Ovary (tissue), 9 donors: Measurements from ENCODE around the gene GREB1L. TPM values are rescaled to one million over a fixed set of nuclear protein-coding genes. Genes with fewer than 3 reads are reported as not detected.
"Not testable (repeated sequence)": the region's sequence is repeated elsewhere in the genome, so short reads cannot be mapped to it uniquely, and the experiment has no call there.

Experiments used
- DNase-seq, 5 donors: peaks; one replicate each; pipeline ENCODE4 v3.0.0-alpha.2; 2019 to 2020
- H3K27ac ChIP-seq, 2 donors: fragments of 200-600 bp; one replicate each; pipeline versions ENCODE4 v1.5.1 to v1.8.0; 2019 to 2022
- H3K27me3 ChIP-seq: fragments of 200-600 bp; one replicate; pipeline ENCODE4 v1.8.0; 2022
- H3K36me3 ChIP-seq: fragments of 200-600 bp; sonication (generic); one replicate; pipeline ENCODE4 v1.5.1; 2019
- H3K4me1 ChIP-seq: one replicate; pipeline ENCODE4 v1.8.1; 2013; ENCODE audit warnings: mild to moderate bottlenecking, moderate library complexity; ENCODE audit not compliant: insufficient read depth
- H3K4me3 ChIP-seq: fragments of 200-600 bp; sonication (generic); one replicate; pipeline ENCODE4 v1.5.1; 2017
- H3K9me3 ChIP-seq, 2 donors: fragments of 200-600 bp in 1 of 2; sonication (generic) in 1 of 2; one replicate each; pipeline versions ENCODE4 v1.5.1 to v1.8.1; 2013 to 2019; ENCODE audit warnings: mild to moderate bottlenecking in 1 of 2, moderate library complexity in 1 of 2
- EP300 ChIP-seq: sonication (generic); formaldehyde crosslinking; IDR thresholded peaks from one replicate; pipeline ENCODE4 v1.6.1; 2017; ENCODE audit warnings: antibody characterized with exemption
- POLR2A ChIP-seq: fragments of 450-650 bp; IDR thresholded peaks from one replicate; pipeline ENCODE4 v1.6.1; 2017; ENCODE audit warnings: antibody characterized with exemption, mild to moderate bottlenecking, moderate library complexity
- WGBS, 3 donors: extraction: QIAGEN DNeasy Blood & Tissue Kit in 1 of 3; methylation state at CpG; one replicate each; pipeline versions ENCODE4 v1.1.5 to v1.1.7; 2013 to 2017; 5-methylcytosine and 5-hydroxymethylcytosine counted together
- intact Hi-C, 4 donors: fragments of 100-400 bp; cut with DNase I; formaldehyde crosslinking; loops; one replicate each; pipeline versions ENCODE4 v1.11.0 to v1.15.1; 2022 to 2023
- polyA plus RNA-seq, 2 donors: library from polyadenylated mRNA; stranded (reverse); fragments of 200-250 nt in 1 of 2; fragments of 350-450 nt in 1 of 2; fragmentation: Illumina TruSeq in 1 of 2; extraction: RNeasy Lipid Tissue Mini Kit (QIAGEN cat#74804) in 1 of 2; gene quantifications; one replicate each; pipeline ENCODE4 v1.2.3, GENCODE V29; 2013 to 2014
- total RNA-seq, 7 donors: library from RNA; depleted of rRNA in 2 of 7; stranded (reverse); fragments of >200 nt in 2 of 7; fragmentation: NEBNext Ultra II Directional in 3 of 7; extraction: Animal tissue kit (Norgen Biotek cat#: 25700) in 3 of 7; gene quantifications; one replicate each; pipeline versions ENCODE4 v1.1.0 to v1.2.4, GENCODE V29; 2016 to 2023
- TF ChIP-seq, protein P1 (sequence below), 3 donors: fragments of 450-650 bp in 2 of 3; fragments of 200-600 bp in 1 of 3; IDR thresholded peaks; one replicate each; pipeline versions ENCODE4 v1.5.1 to v1.8.0; 2016 to 2022; ENCODE audit warnings: antibody characterized with exemption in 3 of 3, mild to moderate bottlenecking in 1 of 3
- donor health status: DM: no; HTN: no; CAD: no; lungs with moderate emphysema.
- donor health status: DM: no; HTN: no; CAD: no.
- donor health status: Bipolar disorder and iron deficiency.
- donor health status: DM: yes; HTN: yes; CAD: no.
- donor health status: DM: no; HTN: no; CAD: no.
- donor health status: DM: yes; HTN: yes; CAD: no.

GREB1L gene
- total and polyA plus RNA-seq, 9 donors: 2.4 to 22.8 (median 10.4) TPM

GRCh38 chr18:21313576-21313975, 71.5 kb downstream of the GREB1L start:
- intact Hi-C loops: loop anchor here in 1 of 4 donors (10.0 kb wide), 1 partner anchor 49 kb away; no protein-coding TSS in a partner anchor
- Histone ChIP-seq H3K4me3 (no peak overlapping the region), H3K27me3 (no peaks in the 10 kb centered on the region), H3K27ac (no peak overlapping the region), H3K36me3 (no peaks in the 10 kb centered on the region), H3K9me3 (no peaks in the 10 kb centered on the region), H3K4me1 (peaks cover 3% of the 10 kb centered on the region)
- 9 to 20% (median 14%) methylated on average over 1 of the region's 1 CpG for WGBS, 3 donors
- DNase-seq: no peak
- no peak for TF ChIP-seq EP300
- TF ChIP-seq POLR2A: no peak
- TF ChIP-seq, protein P1, sequence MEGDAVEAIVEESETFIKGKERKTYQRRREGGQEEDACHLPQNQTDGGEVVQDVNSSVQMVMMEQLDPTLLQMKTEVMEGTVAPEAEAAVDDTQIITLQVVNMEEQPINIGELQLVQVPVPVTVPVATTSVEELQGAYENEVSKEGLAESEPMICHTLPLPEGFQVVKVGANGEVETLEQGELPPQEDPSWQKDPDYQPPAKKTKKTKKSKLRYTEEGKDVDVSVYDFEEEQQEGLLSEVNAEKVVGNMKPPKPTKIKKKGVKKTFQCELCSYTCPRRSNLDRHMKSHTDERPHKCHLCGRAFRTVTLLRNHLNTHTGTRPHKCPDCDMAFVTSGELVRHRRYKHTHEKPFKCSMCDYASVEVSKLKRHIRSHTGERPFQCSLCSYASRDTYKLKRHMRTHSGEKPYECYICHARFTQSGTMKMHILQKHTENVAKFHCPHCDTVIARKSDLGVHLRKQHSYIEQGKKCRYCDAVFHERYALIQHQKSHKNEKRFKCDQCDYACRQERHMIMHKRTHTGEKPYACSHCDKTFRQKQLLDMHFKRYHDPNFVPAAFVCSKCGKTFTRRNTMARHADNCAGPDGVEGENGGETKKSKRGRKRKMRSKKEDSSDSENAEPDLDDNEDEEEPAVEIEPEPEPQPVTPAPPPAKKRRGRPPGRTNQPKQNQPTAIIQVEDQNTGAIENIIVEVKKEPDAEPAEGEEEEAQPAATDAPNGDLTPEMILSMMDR (IDR thresholded peaks at IDR 0.05): no peak

GRCh38 chr18:21314724-21315123, 72.7 kb downstream of the GREB1L start:
- DNase-seq: no peak
- Histone ChIP-seq H3K27ac (no peak overlapping the region), H3K4me1 (peaks cover 5% of the 10 kb centered on the region), H3K4me3 (no peak overlapping the region), H3K27me3 (no peaks in the 10 kb centered on the region), H3K36me3 (no peaks in the 10 kb centered on the region), H3K9me3 (no peaks in the 10 kb centered on the region)
- intact Hi-C loops: loop anchor here in 1 of 4 donors (10.0 kb wide), 1 partner anchor 50 kb away; no protein-coding TSS in a partner anchor
- TF ChIP-seq EP300 (no peak), POLR2A (no peak)
- TF ChIP-seq, protein P1 (IDR thresholded peaks at IDR 0.05): no peak

- WGBS, 3 donors: 94 to 98% (median 94%) methylated on average over 5 of the region's 5 CpGs
- not testable (repeated sequence) for H3K27ac ChIP-seq, H3K4me1 ChIP-seq, H3K9me3 ChIP-seq, DNase-seq, H3K27me3 ChIP-seq, H3K4me3 ChIP-seq, H3K36me3 ChIP-seq
- intact Hi-C loops: loop anchor here in 1 of 4 donors (10.0 kb wide), 1 partner anchor 50 kb away; no protein-coding TSS in a partner anchor
Observed at GRCh38 chr18:21315126-21315525, 73.1 kb downstream of the GREB1L start.

DNA sequence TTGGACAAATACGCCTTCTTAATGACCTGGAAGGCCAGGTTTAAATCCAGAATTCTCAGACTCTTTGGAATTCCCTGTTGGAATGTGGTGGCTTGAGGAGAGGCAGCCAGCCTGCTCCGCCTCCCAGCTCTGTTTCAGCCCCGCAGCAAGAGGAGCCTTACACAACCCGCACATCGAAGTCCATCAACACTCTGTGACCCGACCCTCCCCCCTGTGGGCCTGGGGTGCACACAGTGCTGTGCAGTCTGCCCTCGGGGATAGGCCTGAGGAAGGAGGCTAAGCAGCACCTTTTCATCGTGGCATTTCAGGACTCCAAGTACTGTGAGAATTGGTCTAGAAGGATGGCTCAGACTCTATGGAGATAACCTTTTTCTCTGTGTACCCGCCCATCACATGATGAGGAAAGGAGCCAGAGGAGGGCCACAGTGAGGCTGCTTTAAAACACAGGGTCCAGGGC, 73.7 kb downstream of the GREB1L start:
- no peaks in the 10 kb centered on the region for H3K36me3 ChIP-seq
- DNase-seq: no peak
- 38 to 51% (median 40%) methylated on average over 9 of the region's 9 CpGs for WGBS, 3 donors
- no peak overlapping the region for H3K4me3 ChIP-seq
- intact Hi-C loops: loop anchor here in 1 of 4 donors (10.0 kb wide), 1 partner anchor 51 kb away; no protein-coding TSS in a partner anchor
- H3K27ac ChIP-seq: no peak overlapping the region
- TF ChIP-seq POLR2A (no peak), EP300 (no peak)
- TF ChIP-seq, protein P1 (IDR thresholded peaks at IDR 0.05): no peak
- H3K27me3 ChIP-seq: no peaks in the 10 kb centered on the region
- H3K4me1 ChIP-seq: peaks cover 5% of the 10 kb centered on the region
- H3K9me3 ChIP-seq: no peaks in the 10 kb centered on the region

DNA sequence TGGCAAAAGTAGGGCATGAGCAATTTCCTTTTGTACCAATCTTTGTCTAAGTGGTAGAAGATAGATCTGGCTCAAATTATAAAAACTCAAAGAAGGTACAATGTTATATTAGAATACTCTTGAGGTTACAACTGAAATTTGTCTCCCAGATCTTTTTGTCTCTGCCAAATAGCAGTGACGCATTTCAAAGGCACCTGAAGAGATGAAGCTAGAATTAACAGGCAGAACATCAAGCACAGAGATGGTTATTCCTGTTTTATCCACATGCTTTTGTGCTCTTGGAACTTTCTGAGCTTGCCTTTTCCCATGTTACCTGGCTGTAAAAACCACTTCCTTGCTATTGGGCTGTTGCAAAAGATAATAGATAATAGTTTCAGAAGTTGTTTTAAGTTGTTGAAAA, 74.3 kb downstream of the GREB1L start:
- Histone ChIP-seq H3K27me3 (no peaks in the 10 kb centered on the region), H3K9me3 (no peaks in the 10 kb centered on the region), H3K27ac (no peak overlapping the region), H3K36me3 (no peaks in the 10 kb centered on the region), H3K4me3 (no peak overlapping the region), H3K4me1 (peaks cover 5% of the 10 kb centered on the region)
- TF ChIP-seq, protein P1 (IDR thresholded peaks at IDR 0.05): no peak
- no peak for TF ChIP-seq EP300
- TF ChIP-seq POLR2A: no peak
- 80 to 92% (median 86%) methylated on average over 1 of the region's 1 CpG for WGBS, 3 donors
- no peak for DNase-seq
- intact Hi-C loops: loop anchor here in 1 of 4 donors (10.0 kb wide), 1 partner anchor 51 kb away; no protein-coding TSS in a partner anchor
